ENCODE results near the gene GPR34. TPM values are rescaled to one million over a fixed set of nuclear protein-coding genes. Genes with fewer than 3 reads are reported as not detected.

The GPR34 gene
- total RNA-seq, 1 donor from 2014 or later: not detected

- no peak overlapping the region for H3K4me3 ChIP-seq (ENCODE audit: low read depth, low read length)
- TF ChIP-seq CTCF (conservative IDR thresholded peaks at IDR 0.05; ENCODE audit: low read depth, low read length): no peak
- DNase-seq (ENCODE audit: low read depth): no peak
Observed at GRCh38 chrX:41733939-41734338, 45.2 kb downstream of the GPR34 start.

- no peak for DNase-seq (ENCODE audit: low read depth)
- TF ChIP-seq CTCF (conservative IDR thresholded peaks at IDR 0.05; ENCODE audit: low read depth, low read length): peak; percentile 55
- no peak overlapping the region for H3K4me3 ChIP-seq (ENCODE audit: low read depth, low read length)
Observed at GRCh38 chrX:41734530-41734929, 45.8 kb downstream of the GPR34 start.

- DNase-seq (ENCODE audit: low read depth): no peak
- no peak overlapping the region for H3K4me3 ChIP-seq (ENCODE audit: low read depth, low read length)
- no peak for TF ChIP-seq CTCF (conservative IDR thresholded peaks at IDR 0.05; ENCODE audit: low read depth, low read length)
Observed at GRCh38 chrX:41737065-41737464, 48.3 kb downstream of the GPR34 start.

- TF ChIP-seq CTCF (conservative IDR thresholded peaks at IDR 0.05; ENCODE audit: low read depth, low read length): no peak
- DNase-seq (ENCODE audit: low read depth): no peak
- no peak overlapping the region for H3K4me3 ChIP-seq (ENCODE audit: low read depth, low read length)
Observed at GRCh38 chrX:41739871-41740270, 51.1 kb downstream of the GPR34 start.

Other genes with a start within 250 kb of the GPR34 start
- 0.12 and 0.43 TPM in 2 replicates for gene NYX, start 241.6 kb upstream of the GPR34 start, total RNA-seq
- gene GPR82, start 35.2 kb downstream of the GPR34 start, total RNA-seq: not detected in 2 replicates
- gene CASK, start 234.6 kb downstream of the GPR34 start, total RNA-seq: 22.9 and 58.8 TPM in 2 replicates